ENCODE data around the gene CAND1.

The CAND1 gene

DNA sequence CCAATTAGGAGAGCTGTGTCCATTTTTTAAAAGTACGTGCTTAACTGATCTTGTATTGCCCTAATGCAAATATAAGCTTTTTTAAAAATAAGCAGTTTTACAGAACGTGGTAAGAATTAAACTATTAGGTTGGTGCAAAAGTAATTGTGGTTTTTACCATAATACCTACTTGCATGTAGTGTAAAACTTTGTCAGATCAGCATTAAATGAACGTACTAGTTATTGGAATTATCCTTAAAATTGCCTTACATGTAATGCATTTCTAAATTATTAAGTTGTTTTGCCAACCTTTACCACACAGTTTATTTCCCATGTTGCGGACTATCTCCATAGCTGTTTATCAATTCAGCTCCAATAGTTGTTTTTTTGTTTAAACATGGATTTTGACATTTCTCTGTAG lies 10.9 kb downstream of the CAND1 start:
- no peak for DNase-seq (ENCODE audit: low read depth in 2 of 2, low spot score in 1 of 2)

DNA sequence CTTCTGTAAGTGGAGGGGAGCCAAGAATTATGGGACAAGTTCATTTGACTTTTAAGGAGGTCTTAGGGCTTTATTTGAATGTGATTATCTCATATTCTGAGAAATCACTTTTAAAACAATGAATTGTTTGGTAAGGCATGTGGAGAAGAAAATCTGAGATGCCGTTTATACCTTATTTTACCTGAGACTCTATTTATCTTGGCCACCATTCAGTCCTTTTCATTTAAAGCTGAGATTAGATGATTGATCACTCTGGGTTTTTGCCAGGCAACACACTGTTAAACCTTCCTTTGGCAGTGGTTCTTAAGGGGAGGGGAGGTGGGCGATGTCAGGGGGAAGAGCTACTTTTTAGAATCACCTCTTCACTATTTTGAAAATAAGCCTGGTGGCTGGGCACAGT lies 11.4 kb downstream of the CAND1 start:
- no peak for DNase-seq (ENCODE audit: low read depth in 2 of 2, low spot score in 1 of 2)

DNA sequence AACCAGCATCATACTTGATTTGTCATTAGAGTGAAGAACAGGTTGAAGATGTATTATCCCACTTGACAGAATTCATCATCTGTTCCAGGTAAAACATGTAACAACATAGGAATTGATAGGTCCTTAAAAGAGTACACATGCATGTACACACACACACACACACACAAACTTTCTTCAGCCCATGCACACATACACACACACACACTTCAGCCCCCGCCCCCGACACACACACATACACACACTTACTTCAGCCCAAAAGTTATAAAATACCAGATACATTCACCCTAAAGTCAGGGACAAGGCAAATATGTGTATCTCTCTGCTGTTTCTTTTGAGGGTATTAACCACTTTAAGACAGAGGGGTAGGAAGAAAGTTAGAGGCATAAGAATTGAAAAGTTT lies 15.4 kb downstream of the CAND1 start:
- DNase-seq (ENCODE audit: low read depth in 2 of 2, low spot score in 1 of 2): no peak

DNA sequence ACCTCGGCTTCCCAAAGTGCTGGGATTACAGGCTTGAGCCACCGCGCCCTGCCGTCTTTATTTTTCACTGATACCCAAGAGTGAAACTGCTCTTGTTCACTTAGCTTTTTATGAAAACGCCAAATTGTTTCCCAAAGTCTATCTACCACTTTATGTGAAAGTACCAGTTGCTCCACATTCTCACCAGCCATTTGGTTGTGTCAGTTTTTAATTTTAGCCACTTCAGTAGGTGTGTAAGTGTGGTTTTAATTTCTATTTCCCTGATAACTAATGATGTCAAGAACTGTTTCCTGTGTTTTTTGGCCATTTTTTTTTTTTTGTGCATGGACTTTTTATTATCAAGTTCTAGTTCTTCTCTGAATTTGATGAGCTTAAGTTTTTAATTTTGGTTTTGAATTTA lies 17.1 kb downstream of the CAND1 start:
- no peak for DNase-seq (ENCODE audit: low read depth in 2 of 2, low spot score in 1 of 2)

DNA sequence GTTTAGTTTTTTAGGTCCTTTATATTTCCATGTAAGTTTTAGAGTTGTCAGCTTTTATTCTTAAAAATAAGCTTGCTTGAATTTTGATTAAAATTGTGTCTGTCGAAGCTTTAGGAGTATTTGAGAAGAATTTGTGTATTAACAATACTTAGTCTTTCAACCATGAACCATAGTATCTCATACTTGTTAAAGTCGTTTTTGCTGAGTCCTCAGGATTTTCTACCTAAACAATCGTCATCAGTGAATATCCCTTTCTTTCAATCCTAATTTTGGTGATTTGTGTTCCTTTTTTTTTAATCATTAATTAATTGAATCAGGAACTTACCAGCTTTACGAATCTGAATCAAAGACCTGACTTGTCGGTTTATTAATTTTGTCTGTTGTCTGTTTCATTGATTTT lies 18.2 kb downstream of the CAND1 start:
- DNase-seq (ENCODE audit: low read depth in 2 of 2, low spot score in 1 of 2): no peak

DNA sequence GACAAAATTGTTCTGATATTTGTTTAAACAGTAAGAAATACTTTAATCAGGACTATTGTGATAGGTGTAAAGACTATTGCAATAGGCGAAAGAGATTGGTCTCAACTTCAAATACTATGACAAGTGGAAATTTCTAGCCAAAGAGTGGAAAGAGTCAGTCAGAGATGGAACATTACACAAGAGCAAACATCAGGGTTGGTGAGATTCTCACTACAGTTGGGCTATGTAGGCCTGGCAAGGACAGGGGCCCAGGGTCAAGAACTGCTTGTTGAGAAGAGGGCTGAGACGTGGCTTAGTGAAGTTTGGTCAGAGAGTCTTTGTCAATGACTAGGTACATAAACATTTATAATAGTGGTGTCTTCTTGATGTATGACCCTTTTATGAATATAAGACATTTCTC lies 19.4 kb downstream of the CAND1 start:
- no peak for DNase-seq (ENCODE audit: low read depth in 2 of 2, low spot score in 1 of 2)

DNA sequence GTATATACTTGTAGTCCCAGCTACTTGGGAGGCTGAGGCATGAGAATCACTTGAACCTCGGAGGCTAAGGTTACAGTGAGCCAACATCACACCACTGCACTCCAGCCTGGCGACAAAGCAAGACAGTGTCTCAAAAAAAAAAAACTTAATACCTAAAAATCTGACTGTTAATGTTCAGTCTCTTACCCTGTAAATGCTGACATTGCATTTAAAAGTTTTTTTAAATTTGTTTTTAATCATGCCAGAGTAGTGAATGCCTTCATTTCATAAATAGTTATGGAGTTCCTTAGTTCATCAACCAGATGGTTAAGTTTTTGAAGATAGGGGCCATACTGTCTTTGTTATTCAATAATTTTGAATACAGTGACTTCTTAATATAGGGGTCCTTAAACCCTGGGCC lies 21.2 kb downstream of the CAND1 start:
- DNase-seq (ENCODE audit: low read depth in 2 of 2, low spot score in 1 of 2): no peak

DNA sequence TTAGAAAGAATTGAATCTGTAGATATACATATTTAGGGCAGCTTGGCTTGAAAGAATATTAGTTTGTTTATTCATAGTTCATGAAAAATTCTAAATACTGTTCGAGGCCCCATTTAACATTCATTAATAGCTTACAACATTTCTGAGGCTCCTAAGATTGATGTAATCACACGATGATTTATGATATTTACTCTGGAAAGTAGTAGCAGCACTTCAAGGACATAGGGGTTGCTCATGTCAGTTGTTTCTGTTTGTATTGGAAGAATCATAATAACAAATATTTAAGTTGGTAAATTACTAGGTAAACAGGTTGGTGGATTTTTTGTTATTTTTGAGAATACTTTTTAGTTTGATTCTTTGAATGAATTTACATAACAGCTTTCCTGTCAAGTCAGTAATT lies 30.4 kb downstream of the CAND1 start:
- no peak for DNase-seq (ENCODE audit: low read depth in 2 of 2, low spot score in 1 of 2)

DNA sequence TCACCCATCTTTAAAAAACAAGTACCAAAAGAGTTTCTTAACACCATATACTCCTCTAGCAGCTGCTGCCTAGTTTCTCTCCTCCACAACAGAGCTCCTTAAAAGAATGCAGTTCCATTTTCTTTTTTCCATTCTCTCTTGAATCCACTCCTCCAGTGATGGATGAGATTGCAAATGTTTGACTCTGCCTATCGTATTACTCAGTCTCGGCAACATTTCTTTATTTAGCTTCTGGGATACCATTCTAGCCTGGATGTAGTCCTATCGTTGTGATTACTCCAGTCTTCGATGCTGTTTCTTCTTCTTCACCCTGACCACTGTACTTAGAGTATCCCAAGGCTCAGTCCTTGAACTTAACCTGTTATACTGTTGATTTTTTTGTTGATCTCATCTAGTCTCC lies 30.8 kb downstream of the CAND1 start:
- no peak for DNase-seq (ENCODE audit: low read depth in 2 of 2, low spot score in 1 of 2)

DNA sequence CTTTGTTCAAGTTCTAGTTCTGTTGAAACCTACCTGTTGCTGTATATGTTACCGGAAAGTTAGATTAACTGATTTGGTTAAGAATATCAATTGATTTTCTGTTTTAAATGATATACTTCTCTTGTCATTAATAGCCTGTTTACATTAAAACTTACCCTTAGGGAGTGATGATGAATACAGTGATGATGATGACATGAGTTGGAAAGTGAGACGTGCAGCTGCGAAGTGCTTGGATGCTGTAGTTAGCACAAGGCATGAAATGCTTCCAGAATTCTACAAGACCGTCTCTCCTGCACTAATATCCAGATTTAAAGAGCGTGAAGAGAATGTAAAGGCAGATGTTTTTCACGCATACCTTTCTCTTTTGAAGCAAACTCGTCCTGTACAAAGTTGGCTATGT lies 33.0 kb downstream of the CAND1 start:
- DNase-seq (ENCODE audit: low read depth in 2 of 2, low spot score in 1 of 2): no peak

DNA sequence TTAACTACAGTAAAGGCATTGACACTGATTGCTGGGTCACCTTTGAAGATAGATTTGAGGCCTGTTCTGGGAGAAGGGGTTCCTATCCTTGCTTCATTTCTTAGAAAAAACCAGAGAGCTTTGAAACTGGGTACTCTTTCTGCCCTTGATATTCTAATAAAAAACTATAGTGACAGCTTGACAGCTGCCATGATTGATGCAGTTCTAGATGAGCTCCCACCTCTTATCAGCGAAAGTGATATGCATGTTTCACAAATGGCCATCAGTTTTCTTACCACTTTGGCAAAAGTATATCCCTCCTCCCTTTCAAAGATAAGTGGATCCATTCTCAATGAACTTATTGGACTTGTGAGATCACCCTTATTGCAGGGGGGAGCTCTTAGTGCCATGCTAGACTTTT lies 36.4 kb downstream of the CAND1 start:
- no peak for DNase-seq (ENCODE audit: low read depth in 2 of 2, low spot score in 1 of 2)

DNA sequence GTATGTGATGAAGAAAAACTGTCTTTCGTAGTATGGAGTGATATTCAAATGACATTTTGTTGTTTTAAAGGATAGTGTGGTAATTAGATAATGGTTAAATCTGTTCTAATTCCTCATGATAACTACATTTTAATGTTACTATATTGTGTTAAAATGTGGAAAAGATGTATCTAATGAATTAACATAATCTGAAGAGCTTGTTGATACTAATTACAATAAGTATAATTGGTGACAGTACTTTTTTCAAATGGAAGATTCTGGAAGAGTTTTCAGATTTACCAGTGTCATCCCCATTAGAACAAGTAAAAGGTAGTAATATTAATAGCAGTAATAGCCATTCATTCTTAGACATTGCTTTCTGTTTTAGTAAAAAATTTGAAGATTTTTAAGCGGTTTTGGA lies 37.6 kb downstream of the CAND1 start:
- no peak for DNase-seq (ENCODE audit: low read depth in 2 of 2, low spot score in 1 of 2)

DNA sequence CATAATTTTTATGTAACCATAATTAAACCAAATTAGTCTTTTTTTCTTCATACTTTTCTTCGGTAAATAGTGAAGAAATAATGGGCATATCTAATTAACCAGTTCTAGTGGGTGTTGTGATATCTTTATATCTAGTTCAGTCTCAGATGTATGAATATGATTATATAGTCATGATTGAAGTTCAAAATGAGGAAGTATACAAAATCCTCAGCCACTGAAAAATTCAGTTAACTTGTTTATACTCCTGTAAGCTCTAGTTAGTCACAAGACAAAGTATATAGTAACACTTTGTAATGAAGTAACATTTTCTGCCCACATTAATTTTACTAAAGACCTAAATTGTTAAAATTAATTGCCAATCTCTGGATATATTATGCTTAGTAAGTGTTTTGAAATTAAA lies 46.5 kb downstream of the CAND1 start:
- no peak for DNase-seq (ENCODE audit: low read depth in 2 of 2, low spot score in 1 of 2)

DNA sequence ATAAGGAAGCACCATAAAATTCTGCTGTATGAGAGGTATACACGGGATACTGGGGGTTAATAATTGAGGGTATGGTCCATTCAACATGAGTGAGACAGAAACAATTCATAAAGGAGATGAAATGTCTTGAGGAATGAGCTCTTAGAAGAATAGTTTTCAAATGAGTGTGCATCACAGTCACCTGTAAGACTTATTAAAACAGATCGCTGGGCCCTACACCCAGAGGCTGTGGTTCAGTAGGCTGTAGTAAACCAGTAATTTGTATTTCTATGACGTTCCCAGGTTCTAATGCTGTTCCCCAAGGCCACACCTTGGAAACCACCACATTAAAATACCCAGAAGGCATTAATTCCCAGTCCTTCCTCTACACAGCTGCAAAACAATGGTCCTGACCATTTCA lies 49.6 kb downstream of the CAND1 start:
- DNase-seq (ENCODE audit: low read depth in 2 of 2, low spot score in 1 of 2): no peak

DNA sequence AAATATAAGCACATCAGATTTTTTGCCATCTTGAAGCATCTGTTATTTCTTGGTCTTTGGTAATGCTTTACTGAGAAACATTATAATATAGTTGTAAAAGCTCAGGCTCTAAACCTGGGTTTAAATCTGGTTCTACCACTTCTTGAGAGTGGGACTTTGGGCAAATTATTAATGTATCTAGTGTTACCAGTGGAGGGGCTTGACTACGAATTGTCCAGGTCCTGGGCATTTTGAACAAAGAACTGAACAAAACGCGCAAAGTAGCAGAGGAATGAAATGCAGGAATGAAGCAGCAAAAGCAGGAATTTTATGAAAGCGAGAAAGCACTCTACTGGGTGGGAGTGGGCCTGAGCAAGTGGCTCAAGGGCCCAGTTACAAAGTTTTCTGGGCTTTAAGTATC lies 50.8 kb downstream of the CAND1 start:
- DNase-seq (ENCODE audit: low read depth in 2 of 2, low spot score in 1 of 2): no peak

DNA sequence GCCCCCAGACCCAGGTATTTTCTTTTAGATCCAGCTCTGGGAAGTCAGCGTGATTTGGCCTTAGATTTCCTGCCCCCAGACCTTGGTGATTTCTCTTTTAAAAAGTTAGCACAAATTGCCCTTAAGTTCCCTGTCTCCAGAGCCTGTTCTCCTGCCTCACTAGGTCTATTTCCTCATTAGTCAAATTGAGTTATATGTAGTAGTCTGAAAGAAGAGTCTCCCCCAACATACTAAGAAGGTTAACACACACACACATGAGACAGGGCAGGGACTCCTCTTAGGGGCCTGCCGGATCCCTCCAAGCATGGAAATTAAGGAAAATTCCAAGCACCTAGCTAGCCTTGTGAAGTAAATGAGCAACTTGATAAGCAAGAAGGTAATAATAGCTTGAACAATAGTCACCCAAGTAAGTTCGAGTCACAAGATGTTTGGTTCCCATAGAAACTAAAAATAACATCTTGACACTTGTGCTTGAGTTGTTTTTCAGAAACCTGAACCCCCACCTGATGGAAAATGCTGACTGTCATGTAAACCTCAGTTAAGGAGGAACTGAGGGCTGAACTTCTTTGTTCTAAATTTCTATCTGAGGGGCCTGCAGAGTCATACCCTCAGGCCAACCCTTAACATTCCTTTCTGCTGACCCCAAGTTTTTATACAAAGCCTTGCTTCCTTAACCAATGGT lies 51.6 kb downstream of the CAND1 start:
- no peak for DNase-seq (ENCODE audit: low read depth in 2 of 2, low spot score in 1 of 2)

DNA sequence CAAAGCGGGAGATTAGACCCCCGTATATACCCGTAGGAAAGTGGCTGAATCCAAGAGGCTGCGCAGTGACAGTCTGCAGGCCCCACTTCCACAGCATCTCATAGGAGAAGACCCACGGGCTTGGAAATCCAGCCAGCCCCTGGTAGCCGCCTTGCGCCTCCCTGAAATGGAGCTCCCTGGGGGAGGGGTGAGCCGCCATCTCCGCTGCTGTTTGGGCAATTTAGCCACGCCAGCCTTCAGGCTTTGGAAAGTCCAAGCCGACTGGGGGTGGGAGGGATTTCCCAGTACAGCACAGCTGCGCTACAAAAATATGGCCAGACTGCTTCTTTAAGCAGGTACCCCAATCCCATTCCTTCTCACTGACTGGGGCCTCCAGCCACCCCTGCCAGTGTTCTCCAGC lies 53.4 kb downstream of the CAND1 start:
- DNase-seq (ENCODE audit: low read depth in 2 of 2, low spot score in 1 of 2): no peak

DNA sequence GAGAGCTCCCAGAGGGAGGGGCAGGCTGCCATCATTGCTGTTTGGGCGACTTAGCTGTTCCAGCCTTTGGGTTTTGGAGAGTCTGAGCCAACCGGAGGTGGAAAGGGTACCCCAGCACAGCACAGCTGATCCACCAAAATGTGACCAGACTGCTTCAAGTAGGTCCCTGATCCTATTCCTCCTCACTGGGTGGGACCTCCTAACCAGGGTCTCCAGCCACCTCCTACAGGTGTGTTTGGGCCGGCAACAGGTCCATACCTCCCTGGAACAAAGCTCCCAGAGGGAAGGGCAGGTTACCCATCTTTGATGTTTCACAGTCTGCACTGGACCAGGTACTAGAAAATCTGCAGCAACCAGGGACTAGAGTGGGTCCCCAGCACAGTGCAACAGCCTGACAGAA lies 53.8 kb downstream of the CAND1 start:
- DNase-seq (ENCODE audit: low read depth in 2 of 2, low spot score in 1 of 2): no peak

DNA sequence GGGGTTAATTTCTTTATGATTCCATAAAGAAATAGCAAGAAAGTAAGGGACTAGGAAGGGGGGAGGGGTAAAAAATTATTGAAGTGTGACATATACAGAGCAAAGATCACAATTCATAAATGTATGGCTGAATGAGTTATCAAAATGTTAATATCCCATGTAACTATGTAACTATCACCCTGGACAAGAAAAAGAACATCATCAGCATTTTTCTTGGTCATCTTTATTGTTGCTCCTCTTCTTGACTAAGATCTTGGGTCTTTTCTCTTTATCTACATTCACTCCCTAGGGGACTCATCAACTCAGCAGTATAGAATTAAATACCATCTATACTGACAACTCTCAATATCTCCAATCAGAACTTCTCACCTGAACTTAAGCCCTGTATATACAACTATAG lies 57.5 kb downstream of the CAND1 start:
- DNase-seq (ENCODE audit: low read depth in 2 of 2, low spot score in 1 of 2): no peak

DNA sequence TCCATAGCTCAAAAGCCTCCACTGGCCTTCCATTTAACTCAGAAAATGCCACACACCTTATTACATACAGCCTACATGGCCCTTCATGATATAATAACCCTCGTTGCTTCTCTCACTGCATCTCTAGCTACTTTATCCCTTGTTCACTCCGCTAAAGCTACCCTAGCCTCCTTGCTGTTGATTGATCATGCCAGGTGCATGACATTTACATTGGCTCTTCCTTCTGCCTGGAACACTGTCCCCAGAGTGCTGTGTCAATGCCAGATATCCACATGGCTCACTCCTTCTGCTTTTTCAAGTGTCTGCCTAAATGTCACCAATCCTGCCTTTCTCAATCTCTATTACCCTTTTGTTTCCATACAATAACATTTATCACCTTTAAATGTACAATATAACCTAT lies 58.3 kb downstream of the CAND1 start:
- no peak for DNase-seq (ENCODE audit: low read depth in 2 of 2, low spot score in 1 of 2)

DNA sequence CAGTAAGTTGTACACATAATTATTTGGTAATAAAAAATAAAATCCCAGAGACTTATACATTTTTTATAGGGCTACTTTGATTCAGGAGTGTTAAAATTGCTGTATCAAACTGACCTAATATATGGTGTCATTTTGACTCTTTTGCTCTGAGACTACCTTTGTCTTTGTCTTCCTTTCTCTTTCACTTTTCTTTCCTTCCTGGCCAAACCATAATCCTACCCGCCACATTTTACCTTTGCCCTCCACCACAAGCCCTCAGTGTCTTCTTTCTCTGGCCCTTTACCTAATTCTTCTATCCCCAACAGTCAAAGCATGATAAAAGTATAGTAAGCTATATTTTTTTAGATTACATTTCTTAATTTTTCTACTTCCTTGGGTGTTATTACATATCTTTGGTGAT lies 62.0 kb downstream of the CAND1 start:
- no peak for DNase-seq (ENCODE audit: low read depth in 2 of 2, low spot score in 1 of 2)

DNA sequence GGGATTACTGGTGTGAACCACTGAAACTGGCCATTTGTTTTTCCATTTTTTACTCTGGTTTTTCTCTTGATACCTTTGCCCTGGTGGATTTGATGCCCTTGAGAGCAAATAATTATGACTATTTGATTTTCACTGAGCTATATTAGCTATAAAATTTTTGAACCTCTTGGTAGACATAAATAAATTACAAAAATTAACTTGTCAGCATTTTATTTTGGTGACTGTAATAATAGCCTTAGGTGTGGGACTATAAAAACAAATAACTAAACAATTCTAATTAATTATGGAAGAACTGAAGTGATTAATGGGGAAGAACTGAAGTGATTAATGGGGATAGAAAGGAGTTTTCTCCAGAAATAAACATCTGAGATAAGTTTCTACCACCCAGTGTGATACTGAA lies 62.7 kb downstream of the CAND1 start:
- no peak for DNase-seq (ENCODE audit: low read depth in 2 of 2, low spot score in 1 of 2)

DNA sequence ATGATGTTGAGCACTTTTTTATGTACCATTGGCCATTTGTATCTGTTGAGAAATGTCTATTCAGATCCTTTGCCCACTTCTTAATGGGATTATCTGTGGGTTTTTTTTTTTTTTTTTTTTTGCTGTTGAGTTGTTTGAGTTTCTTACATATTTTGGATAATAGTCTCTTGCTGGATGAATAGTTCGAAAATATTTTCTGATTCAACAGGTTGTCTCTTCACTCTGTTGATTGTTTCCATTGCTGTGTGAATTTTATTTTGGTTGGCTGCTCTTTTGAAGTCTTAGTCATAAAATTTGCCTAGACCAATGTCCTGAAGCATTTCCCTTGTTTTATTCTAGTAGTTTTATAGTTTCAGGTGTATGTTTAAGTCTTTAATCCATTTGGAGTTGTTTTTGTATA lies 64.5 kb downstream of the CAND1 start:
- no peak for DNase-seq (ENCODE audit: low read depth in 2 of 2, low spot score in 1 of 2)

DNA sequence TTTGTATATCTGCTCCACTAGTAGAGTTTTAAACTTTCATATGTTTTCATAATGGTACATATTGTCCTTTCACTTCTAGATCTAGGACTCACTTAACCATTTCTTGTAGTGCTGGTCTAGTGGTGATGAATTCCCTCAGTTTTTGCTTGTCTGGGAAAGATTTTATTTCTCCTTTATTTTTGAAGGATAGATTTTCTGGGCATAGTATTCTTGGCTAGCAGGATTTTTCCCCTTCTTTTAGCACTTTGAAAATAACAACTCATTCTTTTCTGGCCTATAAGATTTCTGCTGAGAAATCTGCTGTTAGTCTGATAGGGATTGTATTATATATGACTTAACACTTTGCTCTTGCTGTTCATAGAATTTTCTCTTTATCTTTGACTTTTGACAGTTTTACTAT lies 69.3 kb downstream of the CAND1 start:
- no peak for DNase-seq (ENCODE audit: low read depth in 2 of 2, low spot score in 1 of 2)

Measured in stimulated activated CD8-positive, alpha-beta memory T cell treated with anti-CD3 and anti-CD28 coated beads, Interleukin-4, amount 100 ng/mL, for 4 hours (primary cell).